Fibroblast of lung (primary cell): ENCODE measurements around the gene JAG2. TPM values are rescaled to one million over a fixed set of nuclear protein-coding genes. Genes with fewer than 3 reads are reported as not detected.

ENCODE experiments used
- DNase-seq, 2 donors: peaks; one replicate each; pipeline versions ENCODE4 v3.0.0 to v3.0.0-alpha.2; 2010; ENCODE audit warnings: low read depth in 2 of 2
- H2AFZ ChIP-seq: 2 replicates; pipeline ENCODE4 v1.5.1; 2012; ENCODE audit warnings: low read length, control low read depth, inconsistent platforms
- H3K27ac ChIP-seq: 2 replicates; pipeline ENCODE4 v1.5.1; 2011; ENCODE audit warnings: low read length, control low read depth; ENCODE audit not compliant: insufficient read depth
- H3K27me3 ChIP-seq: 2 replicates; pipeline ENCODE4 v1.5.1; 2011; ENCODE audit warnings: mild to moderate bottlenecking, low read length; ENCODE audit not compliant: control insufficient read depth, insufficient read depth
- H3K36me3 ChIP-seq: 2 replicates; pipeline ENCODE4 v1.5.1; 2011; ENCODE audit warnings: low read length; ENCODE audit not compliant: control insufficient read depth, insufficient read depth
- H3K4me1 ChIP-seq: 2 replicates; pipeline ENCODE4 v1.5.1; 2011; ENCODE audit warnings: low read length; ENCODE audit not compliant: control insufficient read depth, insufficient read depth; ENCODE audit errors: extremely low read depth
- H3K4me2 ChIP-seq: 2 replicates; pipeline ENCODE4 v1.5.1; 2011; ENCODE audit warnings: low read length, control low read depth; ENCODE audit not compliant: insufficient read depth; ENCODE audit errors: extremely low read depth
- H3K4me3 ChIP-seq, 4 experiments: fragments of 200-600 bp in 1 of 4; sonication (generic) in 1 of 4; replicated peaks in 1 of 4; 2 replicates each; pipeline ENCODE4 v1.5.1; 2011 to 2016; ENCODE audit warnings: low read length in 4 of 4, low read depth in 3 of 4, mild to moderate bottlenecking in 3 of 4, control low read depth in 2 of 4, inconsistent platforms in 1 of 4, mixed read lengths in 1 of 4; ENCODE audit not compliant: insufficient read depth in 1 of 4; ENCODE audit errors: control extremely low read depth in 1 of 4
- H3K79me2 ChIP-seq: 2 replicates; pipeline ENCODE4 v1.5.1; 2012; ENCODE audit warnings: mild to moderate bottlenecking, low read length, inconsistent platforms; ENCODE audit not compliant: control insufficient read depth, insufficient read depth
- H3K9ac ChIP-seq: 2 replicates; pipeline ENCODE4 v1.5.1; 2011; ENCODE audit warnings: mild to moderate bottlenecking, low read length, control low read depth; ENCODE audit not compliant: insufficient read depth
- H3K9me3 ChIP-seq: 2 replicates; pipeline ENCODE4 v1.5.1; 2012; ENCODE audit warnings: low read depth, low read length; ENCODE audit not compliant: control insufficient read depth, insufficient read depth
- H4K20me1 ChIP-seq: 2 replicates; pipeline ENCODE4 v1.5.1; 2011; ENCODE audit warnings: low read length; ENCODE audit not compliant: control insufficient read depth, insufficient read depth; ENCODE audit errors: extremely low read depth
- EZH2 ChIP-seq: IDR thresholded peaks from 2 replicates; pipeline ENCODE4 v1.5.1; 2012; ENCODE audit warnings: low read length, control low read depth, mild to moderate bottlenecking; ENCODE audit errors: missing control alignments
- polyA plus RNA-seq, 2 donors: library from polyadenylated mRNA; depleted of rRNA in 1 of 2; stranded (reverse) in 1 of 2; unstranded in 1 of 2; fragments of >200 nt; gene quantifications; 2 replicates each; pipeline ENCODE4 v1.2.1, GENCODE V29; 2011 to 2012; ENCODE audit warnings: missing spikeins in 1 of 2
- total RNA-seq: library from RNA; depleted of rRNA; stranded (reverse); fragments of >200 nt; gene quantifications from 2 replicates; pipeline ENCODE4 v1.2.1, GENCODE V29; 2014
- TF ChIP-seq, protein P1 (sequence below), 2 donors: IDR thresholded peaks in 1 of 2; conservative IDR thresholded peaks in 1 of 2; 1 replicate in 1 of 2; 2 replicates in 1 of 2; pipeline ENCODE4 v1.5.1; 2011 to 2012; ENCODE audit warnings: low read length in 2 of 2, control low read depth in 1 of 2, inconsistent platforms in 1 of 2, low read depth in 1 of 2, mild to moderate bottlenecking in 1 of 2

JAG2 gene
- total and polyA plus RNA-seq, 2 donors (not counting 1 experiment from before 2014, with no cell fraction given), result 0.51 to 1.8 TPM

DNA sequence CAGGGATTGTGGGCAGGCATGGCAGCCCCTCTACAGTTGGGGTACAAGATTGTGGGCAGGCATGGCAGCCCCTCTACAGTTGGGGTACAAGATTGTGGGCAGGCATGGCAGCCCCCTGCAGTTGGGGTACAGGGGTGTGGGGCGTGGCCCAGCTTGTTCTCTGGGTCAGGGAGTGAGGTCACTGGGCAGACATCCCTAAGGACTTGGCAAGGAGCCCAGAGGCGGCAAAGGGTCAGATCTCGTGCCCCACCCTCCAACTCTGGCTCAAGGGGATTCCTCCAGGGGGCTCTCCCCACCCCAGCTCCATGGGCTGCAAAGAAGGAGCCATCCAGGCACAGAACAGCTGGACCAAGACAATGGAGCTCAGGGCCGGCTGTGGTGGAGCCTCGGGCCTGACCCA, 38.3 kb upstream of the JAG2 start:
- TF ChIP-seq EZH2, result no peak
- TF ChIP-seq, protein P1, sequence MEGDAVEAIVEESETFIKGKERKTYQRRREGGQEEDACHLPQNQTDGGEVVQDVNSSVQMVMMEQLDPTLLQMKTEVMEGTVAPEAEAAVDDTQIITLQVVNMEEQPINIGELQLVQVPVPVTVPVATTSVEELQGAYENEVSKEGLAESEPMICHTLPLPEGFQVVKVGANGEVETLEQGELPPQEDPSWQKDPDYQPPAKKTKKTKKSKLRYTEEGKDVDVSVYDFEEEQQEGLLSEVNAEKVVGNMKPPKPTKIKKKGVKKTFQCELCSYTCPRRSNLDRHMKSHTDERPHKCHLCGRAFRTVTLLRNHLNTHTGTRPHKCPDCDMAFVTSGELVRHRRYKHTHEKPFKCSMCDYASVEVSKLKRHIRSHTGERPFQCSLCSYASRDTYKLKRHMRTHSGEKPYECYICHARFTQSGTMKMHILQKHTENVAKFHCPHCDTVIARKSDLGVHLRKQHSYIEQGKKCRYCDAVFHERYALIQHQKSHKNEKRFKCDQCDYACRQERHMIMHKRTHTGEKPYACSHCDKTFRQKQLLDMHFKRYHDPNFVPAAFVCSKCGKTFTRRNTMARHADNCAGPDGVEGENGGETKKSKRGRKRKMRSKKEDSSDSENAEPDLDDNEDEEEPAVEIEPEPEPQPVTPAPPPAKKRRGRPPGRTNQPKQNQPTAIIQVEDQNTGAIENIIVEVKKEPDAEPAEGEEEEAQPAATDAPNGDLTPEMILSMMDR (conservative IDR thresholded peaks at IDR 0.05 in 1 of 2, IDR thresholded peaks at IDR 0.05 in 1 of 2; ENCODE audit: low read depth in 1 of 2, low read length in 2 of 2), result no peak
- DNase-seq, result no peak

DNA sequence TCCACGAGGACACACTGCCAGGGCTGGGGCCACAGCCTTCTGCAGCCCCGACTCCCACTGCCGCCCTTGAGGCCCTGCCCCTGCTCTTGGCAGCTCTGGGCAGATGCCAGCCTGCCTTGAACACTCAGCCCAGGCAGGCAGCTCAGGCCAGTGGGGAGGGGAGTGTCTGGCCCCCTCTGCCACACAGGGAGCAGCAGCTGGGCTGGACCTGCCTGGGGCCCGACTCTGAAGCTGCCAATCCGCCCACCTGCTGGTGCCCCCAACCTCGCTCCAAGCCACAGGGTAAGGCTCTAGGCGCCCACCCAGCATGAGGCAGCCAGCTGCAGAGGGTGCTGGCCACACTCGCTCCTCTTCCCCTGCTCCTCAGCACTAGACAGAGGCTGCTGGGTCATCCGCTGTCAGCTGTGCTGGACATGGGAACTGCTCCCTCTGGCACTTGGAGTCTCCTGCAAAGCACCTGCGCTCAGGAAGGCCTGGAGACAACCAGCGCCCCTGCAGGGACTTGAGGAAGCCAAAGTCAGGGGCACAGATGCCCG, 37.2 kb upstream of the JAG2 start:
- no peak overlapping the region for H2AFZ ChIP-seq
- DNase-seq, result no peak

More for the DNA sequence above, 38.3 kb upstream of the JAG2 start:
- Histone ChIP-seq H3K9ac (no peak overlapping the region), H3K27me3 (no peaks in the 10 kb centered on the region), H3K9me3 (no peaks in the 10 kb centered on the region), H3K4me2 (no peak overlapping the region), H4K20me1 (no peaks in the 10 kb centered on the region), H3K36me3 (peaks cover 3% of the 10 kb centered on the region), H3K4me3 (no peak overlapping the region), H3K79me2 (no peaks in the 10 kb centered on the region), H2AFZ (no peak overlapping the region), H3K4me1 (peaks cover 2% of the 10 kb centered on the region), H3K27ac (no peak overlapping the region)

DNA sequence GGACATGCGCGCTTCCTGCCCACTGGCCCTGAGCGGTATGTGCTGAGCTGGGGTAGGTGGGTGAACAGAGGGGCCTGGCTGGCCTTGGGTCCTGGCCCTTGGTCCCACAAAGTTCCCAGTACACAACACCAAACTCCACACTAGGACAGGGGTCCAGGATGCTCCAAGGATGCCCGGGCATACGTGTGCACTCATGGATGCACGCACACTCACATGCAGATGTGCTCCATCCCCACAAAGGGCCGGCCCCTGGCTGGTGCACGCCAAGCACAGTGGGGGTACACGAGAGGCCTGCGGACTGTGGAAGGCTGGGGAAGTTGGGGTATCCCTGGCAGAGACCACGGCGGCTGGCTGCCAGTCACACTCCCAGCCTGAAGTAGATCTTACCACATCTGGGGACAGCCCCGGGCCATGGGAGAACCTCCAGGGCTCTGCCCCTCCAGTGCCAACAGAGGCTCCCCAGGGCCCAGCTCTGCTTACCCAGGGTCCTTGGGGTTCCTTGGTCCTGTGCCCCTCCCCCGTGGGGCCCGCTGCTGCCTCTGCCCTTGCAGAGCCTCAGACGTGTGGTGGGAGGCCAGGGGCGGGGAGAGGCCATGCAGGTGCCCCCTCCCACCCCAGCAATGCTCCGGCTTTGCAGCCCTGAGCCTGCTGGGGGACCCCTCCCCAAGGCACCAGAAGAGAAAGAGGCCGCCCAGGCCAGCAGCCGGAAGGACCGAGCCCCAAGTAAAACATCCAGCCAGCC, 36.5 kb upstream of the JAG2 start:
- Histone ChIP-seq H3K36me3 (peaks cover 3% of the 10 kb centered on the region), H2AFZ (no peak overlapping the region), H3K4me2 (no peak overlapping the region), H3K4me3 (no peak overlapping the region), H3K27ac (no peak overlapping the region), H3K79me2 (no peaks in the 10 kb centered on the region), H3K9me3 (no peaks in the 10 kb centered on the region), H3K27me3 (no peaks in the 10 kb centered on the region), H3K4me1 (peaks cover 2% of the 10 kb centered on the region), H4K20me1 (no peaks in the 10 kb centered on the region), H3K9ac (no peak overlapping the region)
- no peak for TF ChIP-seq EZH2
- TF ChIP-seq, protein P1 (conservative IDR thresholded peaks at IDR 0.05 in 1 of 2, IDR thresholded peaks at IDR 0.05 in 1 of 2; ENCODE audit: low read depth in 1 of 2, low read length in 2 of 2), result no peak
- no peak for DNase-seq

More for the DNA sequence above, 37.2 kb upstream of the JAG2 start:
- peaks cover 2% of the 10 kb centered on the region for H3K4me1 ChIP-seq
- no peaks in the 10 kb centered on the region for H3K79me2 ChIP-seq
- no peaks in the 10 kb centered on the region for H4K20me1 ChIP-seq
- no peaks in the 10 kb centered on the region for H3K27me3 ChIP-seq
- no peak overlapping the region for H3K4me3 ChIP-seq
- H3K4me2 ChIP-seq, result no peak overlapping the region
- no peak overlapping the region for H3K9ac ChIP-seq
- no peaks in the 10 kb centered on the region for H3K9me3 ChIP-seq
- peaks cover 3% of the 10 kb centered on the region for H3K36me3 ChIP-seq
- H3K27ac ChIP-seq, result no peak overlapping the region
- TF ChIP-seq EZH2, result no peak
- TF ChIP-seq, protein P1 (conservative IDR thresholded peaks at IDR 0.05 in 1 of 2, IDR thresholded peaks at IDR 0.05 in 1 of 2; ENCODE audit: low read depth in 1 of 2, low read length in 2 of 2), result no peak
